HK-2 (cell line): ENCODE data around the gene CSK.
A peak's percentile ranks its signal among the peaks of the same experiment; 100 is the strongest.

ENCODE experiments used
- DNase-seq: peaks from one replicate; pipeline ENCODE4 v3.0.0-alpha.2; 2018; ENCODE audit not compliant: unreplicated experiment

The CSK gene

GRCh38 chr15:74787251-74788041 lies 5.6 kb downstream of the CSK start:
- peak; percentile 34 for DNase-seq

GRCh38 chr15:74788042-74788682 lies 6.3 kb downstream of the CSK start:
- no peak for DNase-seq

GRCh38 chr15:74788683-74789151 lies 6.8 kb downstream of the CSK start:
- DNase-seq = no peak

- no peak for DNase-seq
Measured at GRCh38 chr15:74789171-74789631, 7.3 kb downstream of the CSK start.

- no peak for DNase-seq
Measured at GRCh38 chr15:74789741-74790079, 7.8 kb downstream of the CSK start.

GRCh38 chr15:74790080-74790916 lies 8.4 kb downstream of the CSK start:
- peak; percentile 85 for DNase-seq

GRCh38 chr15:74791007-74791406 lies 9.1 kb downstream of the CSK start:
- no peak for DNase-seq

- no peak for DNase-seq
Measured at GRCh38 chr15:74791667-74792066, 9.8 kb downstream of the CSK start.

- no peak for DNase-seq
Measured at GRCh38 chr15:74792227-74793016, 10.5 kb downstream of the CSK start.

GRCh38 chr15:74793135-74794028 lies 11.5 kb downstream of the CSK start:
- no peak for DNase-seq

GRCh38 chr15:74794248-74794969 lies 12.5 kb downstream of the CSK start:
- DNase-seq = no peak

GRCh38 chr15:74794970-74795349 lies 13.1 kb downstream of the CSK start:
- DNase-seq = no peak

- no peak for DNase-seq
Measured at GRCh38 chr15:74795966-74796625, 14.2 kb downstream of the CSK start.

- DNase-seq = no peak
Measured at GRCh38 chr15:74798388-74799254, 16.7 kb downstream of the CSK start.

- no peak for DNase-seq
Measured at GRCh38 chr15:74799255-74799855, 17.5 kb downstream of the CSK start.

- DNase-seq = peak; percentile 81
Measured at GRCh38 chr15:74799856-74800558, 18.1 kb downstream of the CSK start.

- no peak for DNase-seq
Measured at GRCh38 chr15:74800559-74801094, 18.7 kb downstream of the CSK start.
